SK-N-SH treated with all-trans-retinoic acid at 6 μM for 48 hours (cell line): Measurements from ENCODE around the gene C2orf80.
"Not testable (repeated sequence)": the region's sequence is repeated elsewhere in the genome, so short reads cannot be mapped to it uniquely, and the experiment has no call there.

Experiments
- ARNTL ChIP-seq: fragments of 450-650 bp; formaldehyde crosslinking; IDR thresholded peaks from 2 replicates; pipeline ENCODE4 v1.5.0; 2020; ENCODE audit warnings: low read depth, mild to moderate bottlenecking, moderate library complexity, borderline replicate concordance
- BACH2 ChIP-seq: fragments of 250-450 bp; sonication (Bioruptor Pico); IDR thresholded peaks from 2 replicates; pipeline ENCODE4 v1.9.0; 2021; ENCODE audit warnings: mild to moderate bottlenecking, borderline replicate concordance
- CREB5 ChIP-seq: fragments of 250-450 bp; sonication (Bioruptor Pico); IDR thresholded peaks from 2 replicates; pipeline ENCODE4 v1.5.1; 2020; ENCODE audit warnings: low read depth, mild to moderate bottlenecking, moderate library complexity
- ESRRG ChIP-seq: fragments of 250-450 bp; sonication (Bioruptor Pico); IDR thresholded peaks from 2 replicates; pipeline ENCODE4 v1.6.1; 2021; ENCODE audit warnings: mild to moderate bottlenecking
- ISL1 ChIP-seq: fragments of 250-450 bp; sonication (Bioruptor Pico); IDR thresholded peaks from 2 replicates; pipeline ENCODE4 v2.1.2; 2022; ENCODE audit warnings: mild to moderate bottlenecking, moderate library complexity
- RARB ChIP-seq: fragments of 250-450 bp; sonication (Bioruptor Pico); IDR thresholded peaks from 2 replicates; pipeline ENCODE4 v1.8.0; 2021; ENCODE audit warnings: mild to moderate bottlenecking, moderate library complexity
- SNAI2 ChIP-seq: fragments of 250-450 bp; sonication (Bioruptor Pico); IDR thresholded peaks from 2 replicates; pipeline ENCODE4 v1.5.0; 2020; ENCODE audit warnings: mild to moderate bottlenecking, moderate library complexity
- TOX ChIP-seq: fragments of 250-450 bp; sonication (Bioruptor Pico); IDR thresholded peaks from 2 replicates; pipeline ENCODE4 v1.8.0; 2021; ENCODE audit warnings: mild to moderate bottlenecking, moderate library complexity, borderline replicate concordance
- ZC3H10 ChIP-seq: fragments of 250-450 bp; sonication (Bioruptor Pico); IDR thresholded peaks from 2 replicates; pipeline ENCODE4 v1.5.1; 2021; ENCODE audit warnings: mild to moderate bottlenecking, moderate library complexity
- ZFP3 ChIP-seq: fragments of 250-450 bp; sonication (Bioruptor Pico); IDR thresholded peaks from 2 replicates; pipeline ENCODE4 v1.5.0; 2020; ENCODE audit warnings: mild to moderate bottlenecking, moderate library complexity
- ZNF8 ChIP-seq: fragments of 450-650 bp; formaldehyde crosslinking; IDR thresholded peaks from 2 replicates; pipeline ENCODE4 v1.5.0; 2020; ENCODE audit warnings: mild to moderate bottlenecking, moderate library complexity
- TF ChIP-seq, protein P1 (sequence below): fragments of 250-450 bp; sonication (Bioruptor Pico); IDR thresholded peaks from 2 replicates; pipeline ENCODE4 v1.8.0; 2020; ENCODE audit warnings: mild to moderate bottlenecking, moderate library complexity, borderline replicate concordance
- TF ChIP-seq, protein P2 (sequence below): fragments of 250-450 bp; sonication (Bioruptor Pico); IDR thresholded peaks from 2 replicates; pipeline ENCODE4 v1.5.0; 2020; ENCODE audit warnings: mild to moderate bottlenecking, moderate library complexity

- TF ChIP-seq RARB (CRISPR knock-in tag); ESRRG (CRISPR knock-in tag); ZC3H10 (CRISPR knock-in tag); ARNTL (CRISPR knock-in tag); CREB5; TOX (CRISPR knock-in tag); ZFP3 (CRISPR knock-in tag); BACH2 (CRISPR knock-in tag); ZNF8 (CRISPR knock-in tag); SNAI2 (CRISPR knock-in tag); ISL1 (CRISPR knock-in tag): not testable (repeated sequence)
- TF ChIP-seq, protein P1, sequence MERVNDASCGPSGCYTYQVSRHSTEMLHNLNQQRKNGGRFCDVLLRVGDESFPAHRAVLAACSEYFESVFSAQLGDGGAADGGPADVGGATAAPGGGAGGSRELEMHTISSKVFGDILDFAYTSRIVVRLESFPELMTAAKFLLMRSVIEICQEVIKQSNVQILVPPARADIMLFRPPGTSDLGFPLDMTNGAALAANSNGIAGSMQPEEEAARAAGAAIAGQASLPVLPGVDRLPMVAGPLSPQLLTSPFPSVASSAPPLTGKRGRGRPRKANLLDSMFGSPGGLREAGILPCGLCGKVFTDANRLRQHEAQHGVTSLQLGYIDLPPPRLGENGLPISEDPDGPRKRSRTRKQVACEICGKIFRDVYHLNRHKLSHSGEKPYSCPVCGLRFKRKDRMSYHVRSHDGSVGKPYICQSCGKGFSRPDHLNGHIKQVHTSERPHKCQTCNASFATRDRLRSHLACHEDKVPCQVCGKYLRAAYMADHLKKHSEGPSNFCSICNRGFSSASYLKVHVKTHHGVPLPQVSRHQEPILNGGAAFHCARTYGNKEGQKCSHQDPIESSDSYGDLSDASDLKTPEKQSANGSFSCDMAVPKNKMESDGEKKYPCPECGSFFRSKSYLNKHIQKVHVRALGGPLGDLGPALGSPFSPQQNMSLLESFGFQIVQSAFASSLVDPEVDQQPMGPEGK (CRISPR knock-in tag), result not testable (repeated sequence)
- TF ChIP-seq, protein P2, sequence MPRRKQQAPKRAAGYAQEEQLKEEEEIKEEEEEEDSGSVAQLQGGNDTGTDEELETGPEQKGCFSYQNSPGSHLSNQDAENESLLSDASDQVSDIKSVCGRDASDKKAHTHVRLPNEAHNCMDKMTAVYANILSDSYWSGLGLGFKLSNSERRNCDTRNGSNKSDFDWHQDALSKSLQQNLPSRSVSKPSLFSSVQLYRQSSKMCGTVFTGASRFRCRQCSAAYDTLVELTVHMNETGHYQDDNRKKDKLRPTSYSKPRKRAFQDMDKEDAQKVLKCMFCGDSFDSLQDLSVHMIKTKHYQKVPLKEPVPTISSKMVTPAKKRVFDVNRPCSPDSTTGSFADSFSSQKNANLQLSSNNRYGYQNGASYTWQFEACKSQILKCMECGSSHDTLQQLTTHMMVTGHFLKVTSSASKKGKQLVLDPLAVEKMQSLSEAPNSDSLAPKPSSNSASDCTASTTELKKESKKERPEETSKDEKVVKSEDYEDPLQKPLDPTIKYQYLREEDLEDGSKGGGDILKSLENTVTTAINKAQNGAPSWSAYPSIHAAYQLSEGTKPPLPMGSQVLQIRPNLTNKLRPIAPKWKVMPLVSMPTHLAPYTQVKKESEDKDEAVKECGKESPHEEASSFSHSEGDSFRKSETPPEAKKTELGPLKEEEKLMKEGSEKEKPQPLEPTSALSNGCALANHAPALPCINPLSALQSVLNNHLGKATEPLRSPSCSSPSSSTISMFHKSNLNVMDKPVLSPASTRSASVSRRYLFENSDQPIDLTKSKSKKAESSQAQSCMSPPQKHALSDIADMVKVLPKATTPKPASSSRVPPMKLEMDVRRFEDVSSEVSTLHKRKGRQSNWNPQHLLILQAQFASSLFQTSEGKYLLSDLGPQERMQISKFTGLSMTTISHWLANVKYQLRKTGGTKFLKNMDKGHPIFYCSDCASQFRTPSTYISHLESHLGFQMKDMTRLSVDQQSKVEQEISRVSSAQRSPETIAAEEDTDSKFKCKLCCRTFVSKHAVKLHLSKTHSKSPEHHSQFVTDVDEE, result not testable (repeated sequence)
These were observed 65.7 kb downstream of the C2orf80 start, which contains the start of gene CRYGD for GRCh38 chr2:208124013-208124715.
